Activated T-helper 1 cell treated with anti-CD3 and anti-CD28 coated beads, Interleukin-12 subunit alpha, Interleukin-12 subunit beta, Interleukin-2, Interleukin-4 antibody, amounts not matched to agents 30 ng/mL and 10 ng/mL and 1 ng/mL, durations not matched to agents 14 hours and 24 hours and 36 hours (primary cell): ENCODE data around the gene EPN1. TPM values are rescaled to one million over a fixed set of nuclear protein-coding genes. Genes with fewer than 3 reads are reported as not detected.

Source experiments
- DNase-seq: peaks from one replicate; pipeline ENCODE4 v3.0.0; 2021; ENCODE audit warnings: low spot score
- H3K27ac Mint-ChIP-seq: one replicate; pipeline ENCODE4 v1.8.0; 2021; ENCODE audit warnings: mild to moderate bottlenecking, mixed read lengths
- H3K27me3 Mint-ChIP-seq: one replicate; pipeline ENCODE4 v1.8.0; 2022; ENCODE audit warnings: mild to moderate bottlenecking, moderate library complexity, mixed read lengths; ENCODE audit not compliant: insufficient read depth
- H3K36me3 Mint-ChIP-seq: one replicate; pipeline ENCODE4 v1.8.0; 2021; ENCODE audit warnings: low read depth, mixed read lengths
- H3K4me1 Mint-ChIP-seq: one replicate; pipeline ENCODE4 v1.8.0; 2021; ENCODE audit warnings: low read depth, mixed read lengths
- H3K4me3 Mint-ChIP-seq: one replicate; pipeline ENCODE4 v1.8.0; 2021; ENCODE audit warnings: mild to moderate bottlenecking, moderate library complexity, mixed read lengths
- H3K9me3 Mint-ChIP-seq: one replicate; pipeline ENCODE4 v1.8.0; 2021; ENCODE audit warnings: mixed read lengths
- intact Hi-C: fragments of 100-400 bp; cut with micrococcal nuclease; formaldehyde crosslinking; loops from one replicate; pipeline ENCODE4 v1.15.1; 2024
- total RNA-seq: library from RNA; stranded (reverse); gene quantifications from 2 replicates; pipeline ENCODE4 v1.2.3, GENCODE V29; 2022

The EPN1 gene
- total RNA-seq, 1 donor from 2014 or later: 48.3 TPM

GRCh38 chr19:55656552-55656951, 18.5 kb upstream of the EPN1 start:
- intact Hi-C loops: loop anchor here (10.0 kb wide), 1 partner anchor 1522 kb away; the partner anchor contains the start of gene CNOT3
- peaks cover 43% of the 10 kb centered on the region for H3K36me3 Mint-ChIP-seq
- H3K27ac Mint-ChIP-seq: peak overlapping the region; percentile 99
- H3K9me3 Mint-ChIP-seq: no peaks in the 10 kb centered on the region
- peaks cover 33% of the 10 kb centered on the region for H3K4me1 Mint-ChIP-seq
- peak overlapping the region; percentile 93 for H3K4me3 Mint-ChIP-seq
- no peaks in the 10 kb centered on the region for H3K27me3 Mint-ChIP-seq
- DNase-seq: no peak

GRCh38 chr19:55656988-55657747, 17.9 kb upstream of the EPN1 start:
- Mint-ChIP-seq H3K27ac (peak overlapping the region; percentile 99), H3K9me3 (no peaks in the 10 kb centered on the region), H3K36me3 (peaks cover 47% of the 10 kb centered on the region), H3K4me3 (peak overlapping the region; percentile 93), H3K27me3 (no peaks in the 10 kb centered on the region), H3K4me1 (peaks cover 33% of the 10 kb centered on the region)
- no peak for DNase-seq
- intact Hi-C loops: loop anchor here (10.0 kb wide), 1 partner anchor 1522 kb away; the partner anchor contains the start of gene CNOT3

- no peak for DNase-seq
- no peak overlapping the region for H3K27ac Mint-ChIP-seq
- H3K9me3 Mint-ChIP-seq: no peaks in the 10 kb centered on the region
- H3K36me3 Mint-ChIP-seq: peaks cover 61% of the 10 kb centered on the region
- peaks cover 42% of the 10 kb centered on the region for H3K4me1 Mint-ChIP-seq
- H3K27me3 Mint-ChIP-seq: no peaks in the 10 kb centered on the region
- intact Hi-C loops: loop anchor here (10.0 kb wide), 1 partner anchor 1524 kb away; the partner anchor contains the start of gene CNOT3
- no peak overlapping the region for H3K4me3 Mint-ChIP-seq
Measured at GRCh38 chr19:55658846-55659459, 16.1 kb upstream of the EPN1 start.

GRCh38 chr19:55659822-55660221, 15.2 kb upstream of the EPN1 start:
- Mint-ChIP-seq H3K36me3 (peaks cover 68% of the 10 kb centered on the region), H3K9me3 (no peaks in the 10 kb centered on the region), H3K27ac (no peak overlapping the region), H3K4me3 (peak overlapping the region; percentile 51), H3K27me3 (no peaks in the 10 kb centered on the region), H3K4me1 (peaks cover 42% of the 10 kb centered on the region)
- no peak for DNase-seq
- intact Hi-C loops: loop anchor here (10.0 kb wide), 1 partner anchor 1525 kb away; the partner anchor contains the start of gene CNOT3

- H3K36me3 Mint-ChIP-seq: peaks cover 69% of the 10 kb centered on the region
- no peaks in the 10 kb centered on the region for H3K9me3 Mint-ChIP-seq
- no peak overlapping the region for H3K4me3 Mint-ChIP-seq
- H3K4me1 Mint-ChIP-seq: peaks cover 42% of the 10 kb centered on the region
- intact Hi-C loops: no loop called here
- no peak overlapping the region for H3K27ac Mint-ChIP-seq
- no peak for DNase-seq
- no peaks in the 10 kb centered on the region for H3K27me3 Mint-ChIP-seq
Measured at GRCh38 chr19:55660404-55660803, 14.6 kb upstream of the EPN1 start.

GRCh38 chr19:55660991-55661390, 14.0 kb upstream of the EPN1 start:
- DNase-seq: no peak
- Mint-ChIP-seq H3K27ac (no peak overlapping the region), H3K27me3 (no peaks in the 10 kb centered on the region), H3K9me3 (no peaks in the 10 kb centered on the region), H3K4me3 (no peak overlapping the region), H3K4me1 (peaks cover 39% of the 10 kb centered on the region), H3K36me3 (peaks cover 65% of the 10 kb centered on the region)
- intact Hi-C loops: no loop called here

GRCh38 chr19:55661826-55662225, 13.2 kb upstream of the EPN1 start:
- H3K27me3 Mint-ChIP-seq: no peaks in the 10 kb centered on the region
- peak overlapping the region; percentile 81 for H3K27ac Mint-ChIP-seq
- no peaks in the 10 kb centered on the region for H3K9me3 Mint-ChIP-seq
- peaks cover 32% of the 10 kb centered on the region for H3K4me1 Mint-ChIP-seq
- peaks cover 66% of the 10 kb centered on the region for H3K36me3 Mint-ChIP-seq
- no peak overlapping the region for H3K4me3 Mint-ChIP-seq
- intact Hi-C loops: no loop called here
- DNase-seq: no peak

GRCh38 chr19:55663846-55664536, 11.0 kb upstream of the EPN1 start:
- Mint-ChIP-seq H3K4me3 (no peak overlapping the region), H3K9me3 (no peaks in the 10 kb centered on the region), H3K27me3 (no peaks in the 10 kb centered on the region), H3K36me3 (peaks cover 66% of the 10 kb centered on the region), H3K27ac (no peak overlapping the region), H3K4me1 (peaks cover 17% of the 10 kb centered on the region)
- intact Hi-C loops: no loop called here
- DNase-seq: no peak

- intact Hi-C loops: no loop called here
- Mint-ChIP-seq H3K4me1 (peaks cover 17% of the 10 kb centered on the region), H3K36me3 (peaks cover 64% of the 10 kb centered on the region), H3K4me3 (no peak overlapping the region), H3K27me3 (no peaks in the 10 kb centered on the region), H3K27ac (no peak overlapping the region), H3K9me3 (no peaks in the 10 kb centered on the region)
- DNase-seq: no peak
Measured at GRCh38 chr19:55666343-55667005, 8.6 kb upstream of the EPN1 start.

- no peaks in the 10 kb centered on the region for H3K9me3 Mint-ChIP-seq
- peaks cover 20% of the 10 kb centered on the region for H3K4me1 Mint-ChIP-seq
- H3K4me3 Mint-ChIP-seq: no peak overlapping the region
- intact Hi-C loops: no loop called here
- H3K27me3 Mint-ChIP-seq: no peaks in the 10 kb centered on the region
- H3K27ac Mint-ChIP-seq: peak overlapping the region; percentile 2
- no peak for DNase-seq
- H3K36me3 Mint-ChIP-seq: peaks cover 60% of the 10 kb centered on the region
Measured at GRCh38 chr19:55667006-55667381, 8.0 kb upstream of the EPN1 start.

- Mint-ChIP-seq H3K27me3 (no peaks in the 10 kb centered on the region), H3K4me3 (no peak overlapping the region), H3K9me3 (no peaks in the 10 kb centered on the region), H3K36me3 (peaks cover 58% of the 10 kb centered on the region), H3K27ac (peak overlapping the region; percentile 2), H3K4me1 (peaks cover 20% of the 10 kb centered on the region)
- DNase-seq: no peak
- intact Hi-C loops: no loop called here
Measured at GRCh38 chr19:55667511-55667910, 7.5 kb upstream of the EPN1 start.

GRCh38 chr19:55667958-55668357, 7.1 kb upstream of the EPN1 start:
- H3K27ac Mint-ChIP-seq: no peak overlapping the region
- DNase-seq: no peak
- peaks cover 54% of the 10 kb centered on the region for H3K36me3 Mint-ChIP-seq
- peaks cover 15% of the 10 kb centered on the region for H3K4me1 Mint-ChIP-seq
- H3K9me3 Mint-ChIP-seq: no peaks in the 10 kb centered on the region
- H3K27me3 Mint-ChIP-seq: no peaks in the 10 kb centered on the region
- H3K4me3 Mint-ChIP-seq: no peak overlapping the region
- intact Hi-C loops: no loop called here
